CD8-positive, alpha-beta memory T cell (primary cell): ENCODE results near the gene DDX5. TPM values are rescaled to one million over a fixed set of nuclear protein-coding genes. Genes with fewer than 3 reads are reported as not detected.

Experiments used
- CTCF ChIA-PET: fragments of 350-600 bp; sonication (Branson Sonifier 250); formaldehyde crosslinking; loops from one replicate; lab custom pipeline; 2021; ENCODE audit warnings: antibody characterized with exemption; lab: Charles Lee
- POLR2A ChIA-PET: fragments of 350-600 bp; sonication (Branson Sonifier 250); formaldehyde crosslinking; loops from one replicate; lab custom pipeline; 2021; ENCODE audit warnings: antibody characterized with exemption; lab: Charles Lee
- DNase-seq, 5 donors: peaks; one replicate each; pipeline versions ENCODE4 v3.0.0 to v3.0.0-alpha.2; 2020 to 2022; ENCODE audit warnings: mixed read lengths in 1 of 5
- H3K27ac ChIP-seq: one replicate; pipeline ENCODE4 v1.7.0; 2013; ENCODE audit warnings: low read depth, mild to moderate bottlenecking, low read length, moderate library complexity
- H3K27me3 ChIP-seq: 2 replicates; pipeline ENCODE4 v1.7.0; 2013; ENCODE audit warnings: low read length, mild to moderate bottlenecking; ENCODE audit not compliant: insufficient read depth, poor library complexity, severe bottlenecking
- H3K36me3 ChIP-seq: 2 replicates; pipeline ENCODE4 v1.7.0; 2013; ENCODE audit warnings: mild to moderate bottlenecking, low read length, moderate library complexity; ENCODE audit not compliant: insufficient read depth
- H3K4me1 ChIP-seq: 2 replicates; pipeline ENCODE4 v1.7.0; 2013; ENCODE audit warnings: mild to moderate bottlenecking, low read length, moderate library complexity; ENCODE audit not compliant: insufficient read depth
- H3K4me3 ChIP-seq: 2 replicates; pipeline ENCODE4 v1.7.0; 2013; ENCODE audit warnings: mild to moderate bottlenecking, low read length
- H3K9me3 ChIP-seq: 2 replicates; pipeline ENCODE4 v1.7.0; 2013; ENCODE audit warnings: mild to moderate bottlenecking, low read length
- H3K27ac Mint-ChIP-seq, 8 donors: one replicate each; pipeline ENCODE4 v1.8.0; 2020 to 2021; ENCODE audit warnings: mixed read lengths in 8 of 8, mild to moderate bottlenecking in 6 of 8, inconsistent platforms in 3 of 8, moderate library complexity in 3 of 8
- H3K27me3 Mint-ChIP-seq, 2 donors: one replicate each; pipeline ENCODE4 v1.8.0; 2020 to 2021; ENCODE audit warnings: mixed read lengths in 2 of 2, mild to moderate bottlenecking in 1 of 2, moderate library complexity in 1 of 2
- H3K36me3 Mint-ChIP-seq, 3 donors: one replicate each; pipeline ENCODE4 v1.8.0; 2020 to 2021; ENCODE audit warnings: mixed read lengths in 3 of 3, inconsistent platforms in 1 of 3, mild to moderate bottlenecking in 1 of 3
- H3K4me1 Mint-ChIP-seq, 3 donors: one replicate each; pipeline ENCODE4 v1.8.0; 2020 to 2021; ENCODE audit warnings: mixed read lengths in 3 of 3, inconsistent platforms in 1 of 3, mild to moderate bottlenecking in 1 of 3
- H3K4me3 Mint-ChIP-seq, 7 donors: one replicate each; pipeline ENCODE4 v1.8.0; 2020 to 2021; ENCODE audit warnings: mixed read lengths in 7 of 7, mild to moderate bottlenecking in 6 of 7, moderate library complexity in 4 of 7, inconsistent platforms in 2 of 7
- H3K9me3 Mint-ChIP-seq, 5 donors: one replicate each; pipeline ENCODE4 v1.8.0; 2020 to 2022; ENCODE audit warnings: mixed read lengths in 5 of 5, mild to moderate bottlenecking in 3 of 5, moderate library complexity in 2 of 5, inconsistent platforms in 1 of 5
- polyA plus RNA-seq: library from polyadenylated mRNA; unstranded; fragments of 300-500 nt; fragmentation: Illumina TruSeq; gene quantifications from one replicate; pipeline ENCODE4 v1.2.3, GENCODE V29; 2021
- total RNA-seq, 2 experiments: library from RNA; stranded (reverse); gene quantifications; one replicate each; pipeline ENCODE4 v1.2.3, GENCODE V29; 2021

The DDX5 gene
- total RNA-seq, result 100 to 1,000 TPM; 855 to 861 TPM
- 1,275 TPM for polyA plus RNA-seq

GRCh38 chr17:64506201-64506575 lies at the start of gene DDX5:
DDX5 (minus strand) TSS chr17:64506289; CDS start chr17:64506119, 170 bp downstream.
- no peaks in the 10 kb centered on the region for H3K27me3 ChIP-seq
- POLR2A ChIA-PET, result interaction anchor here (0.5 to 4.5 kb wide), 18 partner anchors 9 to 1740 kb away, joined by 3 to 168 read pairs (median 8); partner anchors contain the start of genes CCDC47, DDX42, LIMD2 and POLG2
- Mint-ChIP-seq H3K9me3 (peaks cover 0 to 3% (median 2%) of the 10 kb centered on the region in 5 donors), H3K4me3 (peak within 1 kb of the TSS; percentile 96 to 100 (median 99)), H3K27me3 (peaks cover 0 to 24% of the 10 kb centered on the region in 2 donors), H3K27ac (peak within 1 kb of the TSS; percentile 99 to 100 (median 99)), H3K4me1 (peaks cover 59 to 77% (median 71%) of the 10 kb centered on the region in 3 donors), H3K36me3 (peaks cover 35 to 86% (median 46%) of the 10 kb centered on the region in 3 donors)
- H3K4me1 ChIP-seq, result peaks cover 55% of the 10 kb centered on the region
- peak within 1 kb of the TSS; percentile 98 for H3K27ac ChIP-seq
- peak; percentile 94 to 99 (median 96) for DNase-seq
- no peaks in the 10 kb centered on the region for H3K9me3 ChIP-seq
- H3K36me3 ChIP-seq, result peaks cover 46% of the 10 kb centered on the region
- CTCF ChIA-PET, result interaction anchor here (0.7 to 4.1 kb wide), 6 partner anchors 10 to 486 kb away, joined by 3 to 42 read pairs (median 18); partner anchors contain the start of genes ICAM2 and POLG2
- H3K4me3 ChIP-seq, result peak within 1 kb of the TSS; percentile 91

- H3K36me3 Mint-ChIP-seq, result peaks cover 0 to 75% (median 17%) of the 10 kb centered on the region in 3 donors
- H3K9me3 Mint-ChIP-seq, result no peaks in the 10 kb centered on the region
- H3K27me3 ChIP-seq, result no peaks in the 10 kb centered on the region
- no peaks in the 10 kb centered on the region for H3K4me1 ChIP-seq
- H3K27ac ChIP-seq, result no peak overlapping the region
- H3K36me3 ChIP-seq, result peaks cover 15% of the 10 kb centered on the region
- no peaks in the 10 kb centered on the region for H3K4me1 Mint-ChIP-seq
- no peak overlapping the region for H3K4me3 ChIP-seq
- H3K27me3 Mint-ChIP-seq, result no peaks in the 10 kb centered on the region
- DNase-seq, result no peak
- CTCF ChIA-PET, result interaction anchor here (1.0 to 1.1 kb wide), 2 partner anchors 94 to 133 kb away, joined by 3 read pairs; no protein-coding TSS in a partner anchor
- no peaks in the 10 kb centered on the region for H3K9me3 ChIP-seq
- POLR2A ChIA-PET, result no interaction called here
- H3K27ac Mint-ChIP-seq, result peak overlapping the region in 1 of 8 donors; percentile 50
- no peak overlapping the region for H3K4me3 Mint-ChIP-seq
These were observed 49.2 kb upstream of the DDX5 start for GRCh38 chr17:64555281-64555680.

- Histone ChIP-seq H3K27me3 (no peaks in the 10 kb centered on the region), H3K4me3 (no peak overlapping the region), H3K9me3 (no peaks in the 10 kb centered on the region), H3K4me1 (no peaks in the 10 kb centered on the region), H3K36me3 (peaks cover 19% of the 10 kb centered on the region), H3K27ac (no peak overlapping the region)
- DNase-seq, result no peak
- Mint-ChIP-seq H3K36me3 (peaks cover 0 to 81% (median 17%) of the 10 kb centered on the region in 3 donors), H3K4me3 (no peak overlapping the region), H3K4me1 (no peaks in the 10 kb centered on the region), H3K9me3 (no peaks in the 10 kb centered on the region), H3K27me3 (no peaks in the 10 kb centered on the region), H3K27ac (peak overlapping the region in 4 of 8 donors; percentile 4 to 75 (median 38))
- ChIA-PET CTCF (no interaction called here), POLR2A (interaction anchor here (0.6 kb wide), 1 partner anchor 10 kb away, joined by 4 read pairs; no protein-coding TSS in a partner anchor)
These were observed 48.0 kb upstream of the DDX5 start for GRCh38 chr17:64554028-64554637.

GRCh38 chr17:64551461-64551860 lies 45.4 kb upstream of the DDX5 start:
- ChIA-PET POLR2A (no interaction called here), CTCF (no interaction called here)
- no peaks in the 10 kb centered on the region for H3K4me1 Mint-ChIP-seq
- H3K27ac Mint-ChIP-seq, result peak overlapping the region in 3 of 8 donors; percentile 7 to 61 (median 27)
- Histone ChIP-seq H3K4me1 (no peaks in the 10 kb centered on the region), H3K4me3 (no peak overlapping the region), H3K9me3 (no peaks in the 10 kb centered on the region), H3K27ac (no peak overlapping the region), H3K27me3 (no peaks in the 10 kb centered on the region), H3K36me3 (peaks cover 23% of the 10 kb centered on the region)
- H3K36me3 Mint-ChIP-seq, result peaks cover 0 to 81% (median 14%) of the 10 kb centered on the region in 3 donors
- DNase-seq, result no peak
- no peaks in the 10 kb centered on the region for H3K27me3 Mint-ChIP-seq
- no peaks in the 10 kb centered on the region for H3K9me3 Mint-ChIP-seq
- no peak overlapping the region for H3K4me3 Mint-ChIP-seq

GRCh38 chr17:64547319-64547718 lies 41.2 kb upstream of the DDX5 start:
- Histone ChIP-seq H3K27me3 (no peaks in the 10 kb centered on the region), H3K27ac (no peak overlapping the region), H3K4me1 (no peaks in the 10 kb centered on the region), H3K9me3 (no peaks in the 10 kb centered on the region), H3K36me3 (peaks cover 26% of the 10 kb centered on the region), H3K4me3 (no peak overlapping the region)
- CTCF ChIA-PET, result interaction anchor here (0.8 kb wide), 1 partner anchor 190 kb away, joined by 3 read pairs; no protein-coding TSS in a partner anchor
- DNase-seq, result no peak
- Mint-ChIP-seq H3K36me3 (peaks cover 0 to 79% (median 10%) of the 10 kb centered on the region in 3 donors), H3K27ac (peak overlapping the region in 2 of 8 donors; percentile 72 to 74), H3K27me3 (no peaks in the 10 kb centered on the region), H3K4me1 (no peaks in the 10 kb centered on the region), H3K9me3 (no peaks in the 10 kb centered on the region), H3K4me3 (no peak overlapping the region)
- POLR2A ChIA-PET, result interaction anchor here (0.6 kb wide), 1 partner anchor 805 kb away, joined by 5 read pairs; no protein-coding TSS in a partner anchor

GRCh38 chr17:64546716-64547115 lies 40.6 kb upstream of the DDX5 start:
- Mint-ChIP-seq H3K9me3 (no peaks in the 10 kb centered on the region), H3K27ac (peak overlapping the region in 2 of 8 donors; percentile 27 to 72), H3K36me3 (peaks cover 0 to 80% (median 8%) of the 10 kb centered on the region in 3 donors), H3K4me3 (no peak overlapping the region), H3K27me3 (no peaks in the 10 kb centered on the region), H3K4me1 (no peaks in the 10 kb centered on the region)
- ChIA-PET POLR2A (no interaction called here), CTCF (interaction anchor here (0.8 to 1.7 kb wide), 2 partner anchors 14 to 190 kb away, joined by 3 read pairs; no protein-coding TSS in a partner anchor)
- Histone ChIP-seq H3K27me3 (no peaks in the 10 kb centered on the region), H3K36me3 (peaks cover 22% of the 10 kb centered on the region), H3K4me1 (no peaks in the 10 kb centered on the region), H3K9me3 (no peaks in the 10 kb centered on the region), H3K4me3 (no peak overlapping the region), H3K27ac (no peak overlapping the region)
- DNase-seq, result no peak

- Histone ChIP-seq H3K9me3 (no peaks in the 10 kb centered on the region), H3K4me1 (no peaks in the 10 kb centered on the region), H3K4me3 (no peak overlapping the region), H3K27ac (no peak overlapping the region), H3K27me3 (no peaks in the 10 kb centered on the region), H3K36me3 (peaks cover 19% of the 10 kb centered on the region)
- no peak for DNase-seq
- peaks cover 0 to 73% (median 2%) of the 10 kb centered on the region in 3 donors for H3K36me3 Mint-ChIP-seq
- ChIA-PET CTCF (interaction anchor here (1.0 to 1.1 kb wide), 2 partner anchors 104 to 126 kb away, joined by 3 to 4 read pairs; no protein-coding TSS in a partner anchor), POLR2A (interaction anchor here (0.6 to 0.7 kb wide), 2 partner anchors 9 to 161 kb away, joined by 4 read pairs; no protein-coding TSS in a partner anchor)
- H3K27ac Mint-ChIP-seq, result peak overlapping the region in 1 of 8 donors; percentile 42
- H3K27me3 Mint-ChIP-seq, result no peaks in the 10 kb centered on the region
- no peaks in the 10 kb centered on the region for H3K9me3 Mint-ChIP-seq
- no peaks in the 10 kb centered on the region for H3K4me1 Mint-ChIP-seq
- no peak overlapping the region for H3K4me3 Mint-ChIP-seq
These were observed 38.7 kb upstream of the DDX5 start for GRCh38 chr17:64544742-64545141.
